K562 (cell line): ENCODE measurements around the gene GAB2. TPM values are rescaled to one million over a fixed set of nuclear protein-coding genes. Genes with fewer than 3 reads are reported as not detected.

Source experiments
- ARID2 ChIP-seq: fragments of 450-650 bp; IDR thresholded peaks from 2 replicates; pipeline ENCODE4 v1.6.1; 2017; ENCODE audit warnings: antibody characterized with exemption, mild to moderate bottlenecking
- CBFA2T3 ChIP-seq: fragments of 450-650 bp; IDR thresholded peaks from 2 replicates; pipeline ENCODE4 v1.6.1; 2017
- EP300 ChIP-seq: IDR thresholded peaks from 2 replicates; pipeline ENCODE4 v1.6.1; 2012; ENCODE audit warnings: low read length, improper control_type of control experiment
- GATA2 ChIP-seq: sonication (generic); formaldehyde crosslinking; IDR thresholded peaks from 2 replicates; pipeline ENCODE4 v1.4.0; 2020; ENCODE audit warnings: mild to moderate bottlenecking, missing genetic modification reagents
- GATAD2A ChIP-seq: fragments of 450-650 bp; IDR thresholded peaks from 2 replicates; pipeline ENCODE4 v1.6.1; 2017
- HNRNPH1 ChIP-seq: fragments of 200-400 bp; formaldehyde crosslinking; optimal IDR thresholded peaks from 2 replicates; pipeline ENCODE3; 2017; ENCODE audit warnings: low read depth, mild to moderate bottlenecking, low read length, moderate library complexity
- MEIS2 ChIP-seq: fragments of 450-650 bp; IDR thresholded peaks from 2 replicates; pipeline ENCODE4 v1.6.1; 2014; ENCODE audit warnings: mild to moderate bottlenecking; ENCODE audit not compliant: partially characterized antibody
- MTF1 ChIP-seq: fragments of 250-450 bp; sonication (Bioruptor Pico); IDR thresholded peaks from 2 replicates; pipeline ENCODE4 v1.9.0; 2021; ENCODE audit warnings: moderate library complexity, mild to moderate bottlenecking, inconsistent platforms, borderline replicate concordance
- PML ChIP-seq: IDR thresholded peaks from 2 replicates; pipeline ENCODE4 v1.6.1; 2012; ENCODE audit warnings: low read length, inconsistent platforms
- POLR2AphosphoS5 ChIP-seq: IDR thresholded peaks from 2 replicates; pipeline ENCODE4 v1.6.1; 2011; ENCODE audit warnings: mild to moderate bottlenecking, low read depth, low read length, moderate library complexity; ENCODE audit not compliant: control insufficient read depth, insufficient read depth
- SMAD4 ChIP-seq: fragments of 250-450 bp; sonication (Bioruptor Pico); conservative IDR thresholded peaks from 2 replicates; pipeline ENCODE4 v1.8.0; 2021; ENCODE audit warnings: inconsistent platforms, mild to moderate bottlenecking, moderate library complexity
- SMARCA4 ChIP-seq: fragments of 450-650 bp; IDR thresholded peaks from 2 replicates; pipeline ENCODE4 v1.6.1; 2016
- SOX6 ChIP-seq: fragments of 450-650 bp; IDR thresholded peaks from 2 replicates; pipeline ENCODE4 v1.6.1; 2014; ENCODE audit warnings: mild to moderate bottlenecking
- STAT5A ChIP-seq: IDR thresholded peaks from 2 replicates; pipeline ENCODE4 v1.6.1; 2012; ENCODE audit warnings: low read length, inconsistent platforms, borderline replicate concordance
- ZNF212 ChIP-seq: fragments of 450-650 bp; formaldehyde crosslinking; IDR thresholded peaks from 2 replicates; pipeline ENCODE4 v1.4.0; 2020; ENCODE audit warnings: mild to moderate bottlenecking
- ZNF431 ChIP-seq: sonication (generic); formaldehyde crosslinking; IDR thresholded peaks from 2 replicates; pipeline ENCODE4 v1.8.0; 2022; ENCODE audit warnings: mild to moderate bottlenecking, missing genetic modification reagents
- polyA plus RNA-seq, 8 experiments: library from polyadenylated mRNA; depleted of rRNA in 4 of 8; stranded (reverse) in 5 of 8; unstranded in 3 of 8; fragments of >200 nt; fragmentation: Nextera tagmentation in 2 of 8; fragmentation: Illumina TruSeq in 1 of 8; extraction: Ambion mirVana in 2 of 8; extraction: Trizol in 1 of 8; gene quantifications; 2 replicates each; pipeline versions ENCODE4 v1.2.1 to v1.2.3, GENCODE V29; 2011 to 2014; ENCODE audit warnings: inconsistent platforms in 1 of 8, missing spikeins in 1 of 8
- total RNA-seq, 7 experiments: library from RNA; depleted of rRNA in 6 of 7; stranded (reverse); fragments of >200 nt in 6 of 7; fragmentation: Illumina TruSeq in 2 of 7; extraction: Trizol in 2 of 7; gene quantifications; 2 replicates each; pipeline versions ENCODE4 v1.2.1 to v1.2.3, GENCODE V29; 2011 to 2021; ENCODE audit warnings: low replicate concordance in 1 of 7
- TF ChIP-seq, protein P1 (sequence below): IDR thresholded peaks from 3 replicates; pipeline ENCODE4 v1.6.1; 2011; ENCODE audit warnings: borderline replicate concordance, mild to moderate bottlenecking, moderate library complexity; ENCODE audit not compliant: insufficient read length; ENCODE audit errors: extremely low read depth
- TF ChIP-seq, protein P2 (sequence below): fragments of 200-400 bp; formaldehyde crosslinking; IDR thresholded peaks from 2 replicates; pipeline ENCODE4 v1.6.1; 2017; ENCODE audit warnings: mild to moderate bottlenecking, low read depth, low read length, moderate library complexity

Gene GAB2
- total and polyA plus RNA-seq, 9 of the 15 experiments (the other 6 are each of a cell fraction or from before 2014, with no cell fraction given): 2.3 to 35.2 (median 16.1) TPM

DNA sequence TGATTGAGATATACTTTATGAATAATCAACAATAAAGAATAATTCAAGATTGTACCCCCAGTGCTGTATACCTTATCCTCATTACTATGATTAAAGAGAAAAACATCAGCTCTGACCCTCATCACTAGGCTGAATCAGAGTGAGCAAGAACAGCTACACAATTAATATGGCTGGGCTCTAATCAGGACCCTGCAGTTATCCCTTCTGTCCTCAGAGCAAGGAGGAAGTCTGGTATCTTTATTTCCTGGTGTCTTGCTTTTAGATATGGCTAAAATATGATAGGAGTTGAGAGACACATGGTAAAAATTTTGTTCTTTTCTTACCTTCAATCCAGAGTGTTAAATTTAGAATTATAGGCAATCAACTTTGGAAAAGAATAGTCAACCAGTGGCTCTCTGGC, 28.6 kb upstream of the GAB2 start (continued):
- TF ChIP-seq POLR2AphosphoS5: peak; percentile 48; the same call in 1 of the 2 replicates
- TF ChIP-seq SOX6: 0 out of 2 replicates have a peak, but pooled peaks have one; percentile 13
- TF ChIP-seq GATAD2A: no peak
- TF ChIP-seq, protein P1, sequence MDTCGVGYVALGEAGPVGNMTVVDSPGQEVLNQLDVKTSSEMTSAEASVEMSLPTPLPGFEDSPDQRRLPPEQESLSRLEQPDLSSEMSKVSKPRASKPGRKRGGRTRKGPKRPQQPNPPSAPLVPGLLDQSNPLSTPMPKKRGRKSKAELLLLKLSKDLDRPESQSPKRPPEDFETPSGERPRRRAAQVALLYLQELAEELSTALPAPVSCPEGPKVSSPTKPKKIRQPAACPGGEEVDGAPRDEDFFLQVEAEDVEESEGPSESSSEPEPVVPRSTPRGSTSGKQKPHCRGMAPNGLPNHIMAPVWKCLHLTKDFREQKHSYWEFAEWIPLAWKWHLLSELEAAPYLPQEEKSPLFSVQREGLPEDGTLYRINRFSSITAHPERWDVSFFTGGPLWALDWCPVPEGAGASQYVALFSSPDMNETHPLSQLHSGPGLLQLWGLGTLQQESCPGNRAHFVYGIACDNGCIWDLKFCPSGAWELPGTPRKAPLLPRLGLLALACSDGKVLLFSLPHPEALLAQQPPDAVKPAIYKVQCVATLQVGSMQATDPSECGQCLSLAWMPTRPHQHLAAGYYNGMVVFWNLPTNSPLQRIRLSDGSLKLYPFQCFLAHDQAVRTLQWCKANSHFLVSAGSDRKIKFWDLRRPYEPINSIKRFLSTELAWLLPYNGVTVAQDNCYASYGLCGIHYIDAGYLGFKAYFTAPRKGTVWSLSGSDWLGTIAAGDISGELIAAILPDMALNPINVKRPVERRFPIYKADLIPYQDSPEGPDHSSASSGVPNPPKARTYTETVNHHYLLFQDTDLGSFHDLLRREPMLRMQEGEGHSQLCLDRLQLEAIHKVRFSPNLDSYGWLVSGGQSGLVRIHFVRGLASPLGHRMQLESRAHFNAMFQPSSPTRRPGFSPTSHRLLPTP: no peak
- TF ChIP-seq CBFA2T3: peak; percentile 86
- TF ChIP-seq, protein P2, sequence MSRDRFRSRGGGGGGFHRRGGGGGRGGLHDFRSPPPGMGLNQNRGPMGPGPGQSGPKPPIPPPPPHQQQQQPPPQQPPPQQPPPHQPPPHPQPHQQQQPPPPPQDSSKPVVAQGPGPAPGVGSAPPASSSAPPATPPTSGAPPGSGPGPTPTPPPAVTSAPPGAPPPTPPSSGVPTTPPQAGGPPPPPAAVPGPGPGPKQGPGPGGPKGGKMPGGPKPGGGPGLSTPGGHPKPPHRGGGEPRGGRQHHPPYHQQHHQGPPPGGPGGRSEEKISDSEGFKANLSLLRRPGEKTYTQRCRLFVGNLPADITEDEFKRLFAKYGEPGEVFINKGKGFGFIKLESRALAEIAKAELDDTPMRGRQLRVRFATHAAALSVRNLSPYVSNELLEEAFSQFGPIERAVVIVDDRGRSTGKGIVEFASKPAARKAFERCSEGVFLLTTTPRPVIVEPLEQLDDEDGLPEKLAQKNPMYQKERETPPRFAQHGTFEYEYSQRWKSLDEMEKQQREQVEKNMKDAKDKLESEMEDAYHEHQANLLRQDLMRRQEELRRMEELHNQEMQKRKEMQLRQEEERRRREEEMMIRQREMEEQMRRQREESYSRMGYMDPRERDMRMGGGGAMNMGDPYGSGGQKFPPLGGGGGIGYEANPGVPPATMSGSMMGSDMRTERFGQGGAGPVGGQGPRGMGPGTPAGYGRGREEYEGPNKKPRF: no peak
- peak; percentile 72 for TF ChIP-seq MEIS2
- TF ChIP-seq MTF1: no peak
- TF ChIP-seq ZNF431 (CRISPR knock-in tag): no peak
- TF ChIP-seq EP300: peak; percentile 70
- no peak for TF ChIP-seq ZNF212 (CRISPR knock-in tag)
- TF ChIP-seq SMARCA4: peak; percentile 71
- TF ChIP-seq ARID2: no peak
- peak; percentile 39 for TF ChIP-seq SMAD4 (CRISPR knock-in tag)
- TF ChIP-seq PML: peak; percentile 47; the same call in 1 of the 2 replicates
- peak; percentile 63; the same call in 1 of the 2 replicates for TF ChIP-seq STAT5A
- no peak for TF ChIP-seq HNRNPH1
- peak; percentile 49 for TF ChIP-seq GATA2 (CRISPR knock-in tag)
